SU-DHL-6 (cell line): ENCODE data around the gene TTC9B.

Source experiments
- H2AFZ ChIP-seq: fragments of 200-600 bp; sonication (generic); 2 replicates; pipeline ENCODE4 v1.6.1; 2014; ENCODE audit warnings: low read depth, mild to moderate bottlenecking, moderate library complexity, mixed read lengths, antibody characterized with exemption, low read length; ENCODE audit not compliant: severe bottlenecking
- H3F3A ChIP-seq: fragments of 200-600 bp; shearing (Covaris generic); 2 replicates; pipeline ENCODE4 v1.6.0; 2016; ENCODE audit warnings: antibody characterized with exemption, mild to moderate bottlenecking; ENCODE audit not compliant: insufficient read depth
- H3K27ac ChIP-seq: fragments of 200-600 bp; sonication (generic); 2 replicates; pipeline ENCODE4 v1.5.1; 2016; ENCODE audit warnings: low read depth, mild to moderate bottlenecking, low read length, moderate library complexity, mixed read lengths
- H3K27me3 ChIP-seq: fragments of 200-600 bp; sonication (generic), shearing (Covaris generic); 2 replicates; pipeline ENCODE4 v1.6.0; 2014; ENCODE audit warnings: mild to moderate bottlenecking, low read length
- H3K36me3 ChIP-seq: fragments of 200-600 bp; sonication (generic); 2 replicates; pipeline ENCODE4 v1.6.1; 2014; ENCODE audit warnings: mild to moderate bottlenecking, low read length, mixed read lengths
- H3K4me2 ChIP-seq: fragments of 300-600, 200-600 bp; shearing (Covaris generic), sonication (generic); 2 replicates; pipeline ENCODE4 v1.6.0; 2014; ENCODE audit warnings: low read length, low read depth, mild to moderate bottlenecking; ENCODE audit not compliant: poor library complexity, severe bottlenecking
- H3K4me3 ChIP-seq: fragments of 200-600 bp; sonication (generic); 2 replicates; pipeline ENCODE4 v1.5.1; 2014; ENCODE audit warnings: antibody characterized with exemption, low read length, mild to moderate bottlenecking, mixed read lengths; ENCODE audit not compliant: insufficient read depth, poor library complexity, severe bottlenecking
- H3K79me2 ChIP-seq: fragments of 200-600 bp; sonication (generic); 2 replicates; pipeline ENCODE4 v1.6.1; 2014; ENCODE audit warnings: mild to moderate bottlenecking, low read length, moderate library complexity; ENCODE audit not compliant: insufficient read depth
- H3K9ac ChIP-seq: fragments of 200-600 bp; sonication (generic); 2 replicates; pipeline ENCODE4 v1.7.0; 2014; ENCODE audit warnings: mild to moderate bottlenecking, low read length
- H3K9me2 ChIP-seq: fragments of 200-600 bp; sonication (generic); replicated peaks from 2 replicates; pipeline ENCODE4 v1.6.1; 2014; ENCODE audit warnings: low read length; ENCODE audit not compliant: insufficient read depth
- H3K9me3 ChIP-seq: fragments of 200-600 bp; sonication (generic); 2 replicates; pipeline ENCODE4 v1.6.1; 2014; ENCODE audit warnings: low read length, mixed read lengths; ENCODE audit not compliant: insufficient read depth
- H4K20me1 ChIP-seq: fragments of 200-600 bp; sonication (generic); 2 replicates; pipeline ENCODE4 v1.6.1; 2014; ENCODE audit warnings: low read depth, mild to moderate bottlenecking, antibody characterized with exemption, low read length, moderate library complexity, mixed read lengths
- CTCF ChIP-seq: fragments of 200-600 bp; sonication (generic); IDR thresholded peaks from one replicate; pipeline ENCODE4 v1.5.1; 2017; ENCODE audit warnings: antibody characterized with exemption, mild to moderate bottlenecking, low read length, moderate library complexity; ENCODE audit not compliant: insufficient read depth, poor library complexity, severe bottlenecking
- EZH2phosphoT487 ChIP-seq: fragments of 200-600 bp; sonication (generic), shearing (Covaris generic); conservative IDR thresholded peaks from 2 replicates; pipeline ENCODE4 v1.6.1; 2018; ENCODE audit warnings: mild to moderate bottlenecking, antibody characterized with exemption, low read length, moderate library complexity, mixed read lengths

TTC9B gene

GRCh38 chr19:40232479-40232878, 14.3 kb upstream of the TTC9B start:
- Histone ChIP-seq H4K20me1 (no peaks in the 10 kb centered on the region), H3K9me2 (no peaks in the 10 kb centered on the region), H3K4me2 (no peak overlapping the region), H3K36me3 (no peaks in the 10 kb centered on the region), H3K9ac (no peak overlapping the region), H2AFZ (no peak overlapping the region), H3K9me3 (no peaks in the 10 kb centered on the region), H3F3A (peaks cover 9% of the 10 kb centered on the region; the same call in 1 of the 2 replicates), H3K27me3 (no peaks in the 10 kb centered on the region), H3K27ac (no peak overlapping the region), H3K4me3 (no peak overlapping the region), H3K79me2 (no peaks in the 10 kb centered on the region)
- TF ChIP-seq CTCF (no peak), EZH2phosphoT487 (no peak)

- H3K4me2 ChIP-seq = no peak overlapping the region
- no peaks in the 10 kb centered on the region for H4K20me1 ChIP-seq
- H2AFZ ChIP-seq = no peak overlapping the region
- H3K36me3 ChIP-seq = no peaks in the 10 kb centered on the region
- no peaks in the 10 kb centered on the region for H3K27me3 ChIP-seq
- H3K9ac ChIP-seq = no peak overlapping the region
- no peaks in the 10 kb centered on the region for H3K79me2 ChIP-seq
- H3K9me2 ChIP-seq = no peaks in the 10 kb centered on the region
- no peaks in the 10 kb centered on the region for H3K9me3 ChIP-seq
- no peak overlapping the region for H3K4me3 ChIP-seq
- H3K27ac ChIP-seq = no peak overlapping the region
- TF ChIP-seq EZH2phosphoT487 (no peak), CTCF (no peak)
- H3F3A ChIP-seq = peaks cover 9% of the 10 kb centered on the region; the same call in 1 of the 2 replicates
These were observed 13.6 kb upstream of the TTC9B start for GRCh38 chr19:40231544-40232424.

DNA sequence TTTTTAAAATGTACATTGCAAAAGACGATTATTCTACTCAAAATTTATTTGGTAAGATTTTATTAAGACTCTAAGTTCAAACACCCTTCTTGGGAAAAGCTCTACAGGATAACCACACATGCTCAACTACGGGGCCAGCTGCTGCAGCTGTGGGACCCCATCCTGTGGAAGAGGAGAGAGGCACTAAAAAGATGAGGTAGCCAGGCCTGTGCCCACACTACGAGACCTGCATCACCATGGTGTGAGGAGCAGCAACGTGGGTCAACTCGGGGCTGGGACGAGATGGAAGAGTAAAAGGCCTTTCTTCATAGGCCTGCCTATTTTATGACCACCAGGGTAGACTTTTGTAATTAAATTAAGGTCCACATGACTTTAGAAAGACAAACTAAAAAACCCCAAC, 12.9 kb upstream of the TTC9B start:
- Histone ChIP-seq H3K4me3 (no peak overlapping the region), H4K20me1 (no peaks in the 10 kb centered on the region), H3K9ac (no peak overlapping the region), H3K9me2 (no peaks in the 10 kb centered on the region), H3K36me3 (no peaks in the 10 kb centered on the region), H3K27me3 (no peaks in the 10 kb centered on the region), H3K4me2 (no peak overlapping the region), H3K9me3 (no peaks in the 10 kb centered on the region), H3K79me2 (no peaks in the 10 kb centered on the region), H3F3A (peaks cover 9% of the 10 kb centered on the region; the same call in 1 of the 2 replicates), H3K27ac (no peak overlapping the region), H2AFZ (no peak overlapping the region)
- no peak for TF ChIP-seq CTCF
- TF ChIP-seq EZH2phosphoT487 = no peak
